GM23338 (cell line): Measurements from ENCODE around the gene NUMBL. TPM values are rescaled to one million over a fixed set of nuclear protein-coding genes. Genes with fewer than 3 reads are reported as not detected.

Source experiments
- ATAC-seq: fragments of 200-7000 bp; cut with Tn5 transposase; 3 replicates; pipeline ENCODE4 v1.9.1; 2020
- DNase-seq: peaks from one replicate; pipeline ENCODE4 v3.0.0-alpha.2; 2015; ENCODE audit warnings: low spot score
- H2AFZ ChIP-seq: fragments of 200-600 bp; sonication (generic); 2 replicates; pipeline ENCODE4 v1.8.0; 2016; ENCODE audit warnings: antibody characterized with exemption, mild to moderate bottlenecking, moderate library complexity
- H3F3A ChIP-seq: fragments of 200-600 bp; sonication (generic); replicated peaks from 2 replicates; pipeline ENCODE4 v1.8.0; 2017; ENCODE audit warnings: antibody characterized with exemption, mixed run types, low read depth
- H3K27ac ChIP-seq: fragments of 200-600 bp; sonication (generic); 2 replicates; pipeline ENCODE4 v1.6.1; 2016; ENCODE audit warnings: low read depth
- H3K27me3 ChIP-seq: fragments of 200-600 bp; sonication (generic); 2 replicates; pipeline ENCODE4 v1.8.0; 2016; ENCODE audit warnings: mild to moderate bottlenecking, mixed run types, moderate library complexity; ENCODE audit not compliant: insufficient read depth
- H3K36me3 ChIP-seq: fragments of 200-600 bp; sonication (generic); 2 replicates; pipeline ENCODE4 v1.8.0; 2016; ENCODE audit warnings: mild to moderate bottlenecking; ENCODE audit not compliant: insufficient read depth
- H3K4me1 ChIP-seq: fragments of 200-600 bp; sonication (generic); 2 replicates; pipeline ENCODE4 v1.8.0; 2016; ENCODE audit warnings: mild to moderate bottlenecking, moderate library complexity; ENCODE audit not compliant: insufficient read depth
- H3K4me2 ChIP-seq: fragments of 200-600 bp; sonication (generic); 2 replicates; pipeline ENCODE4 v1.7.1; 2017; ENCODE audit warnings: mixed run types
- H3K4me3 ChIP-seq: fragments of 200-600 bp; sonication (generic); 2 replicates; pipeline ENCODE4 v1.6.1; 2016; ENCODE audit warnings: mixed run types
- H3K79me2 ChIP-seq: fragments of 200-600 bp; sonication (generic); replicated peaks from 2 replicates; pipeline ENCODE4 v1.8.0; 2017; ENCODE audit warnings: mild to moderate bottlenecking; ENCODE audit not compliant: insufficient read depth
- H3K9me2 ChIP-seq: fragments of 200-600 bp; sonication (generic); 2 replicates; pipeline ENCODE4 v1.8.0; 2017; ENCODE audit not compliant: insufficient read depth
- H4K20me1 ChIP-seq: fragments of 200-600 bp; sonication (generic); replicated peaks from 2 replicates; pipeline ENCODE4 v1.8.0; 2017; ENCODE audit warnings: mild to moderate bottlenecking; ENCODE audit not compliant: insufficient read depth
- H3K27ac Mint-ChIP-seq: 2 replicates; pipeline ENCODE4 v1.8.0; 2020; ENCODE audit warnings: inconsistent platforms, mild to moderate bottlenecking, moderate library complexity, mixed read lengths
- H3K27me3 Mint-ChIP-seq: 3 replicates; pipeline ENCODE4 v1.8.0; 2022; ENCODE audit warnings: low read depth, mild to moderate bottlenecking, moderate library complexity, mixed read lengths, inconsistent platforms; ENCODE audit not compliant: insufficient read depth, poor library complexity
- H3K36me3 Mint-ChIP-seq: 3 replicates; pipeline ENCODE4 v1.8.0; 2021; ENCODE audit warnings: low read depth, mild to moderate bottlenecking, inconsistent platforms, moderate library complexity, mixed read lengths
- H3K4me1 Mint-ChIP-seq: 3 replicates; pipeline ENCODE4 v1.8.0; 2020; ENCODE audit warnings: mild to moderate bottlenecking, inconsistent platforms, mixed read lengths
- H3K4me3 Mint-ChIP-seq: 3 replicates; pipeline ENCODE4 v1.8.0; 2021; ENCODE audit warnings: moderate library complexity, mild to moderate bottlenecking, inconsistent platforms, mixed read lengths
- H3K9me3 Mint-ChIP-seq: 3 replicates; pipeline ENCODE4 v1.8.0; 2020; ENCODE audit warnings: moderate library complexity, mild to moderate bottlenecking, inconsistent platforms, mixed read lengths
- EZH2 ChIP-seq: fragments of 200-600 bp; sonication (generic); IDR thresholded peaks from one replicate; pipeline ENCODE4 v1.8.0; 2017; ENCODE audit warnings: antibody characterized with exemption, mild to moderate bottlenecking, low read depth; ENCODE audit not compliant: unreplicated experiment
- EZH2phosphoT487 ChIP-seq: fragments of 200-600 bp; sonication (generic); IDR thresholded peaks from one replicate; pipeline ENCODE4 v1.8.1; 2018; ENCODE audit warnings: antibody characterized with exemption; ENCODE audit not compliant: unreplicated experiment
- POLR2AphosphoS5 ChIP-seq: IDR thresholded peaks from 2 replicates; pipeline ENCODE4 v1.6.1; 2016; ENCODE audit warnings: antibody characterized with exemption, low read depth
- REST ChIP-seq: IDR thresholded peaks from one replicate; pipeline ENCODE4 v1.6.1; 2018; ENCODE audit warnings: antibody characterized with exemption; ENCODE audit not compliant: unreplicated experiment
- ZNF114 ChIP-seq: fragments of 250-450 bp; sonication (Bioruptor Pico); IDR thresholded peaks from 2 replicates; pipeline ENCODE4 v1.5.0; 2020; ENCODE audit warnings: mild to moderate bottlenecking, moderate library complexity
- ZNF331 ChIP-seq: fragments of 250-450 bp; sonication (Bioruptor Pico); IDR thresholded peaks from 2 replicates; pipeline ENCODE4 v1.5.0; 2020; ENCODE audit warnings: low read depth, mild to moderate bottlenecking, moderate library complexity
- ZNF462 ChIP-seq: fragments of 250-450 bp; sonication (Bioruptor Pico); IDR thresholded peaks from 2 replicates; pipeline ENCODE4 v1.5.0; 2020; ENCODE audit warnings: mild to moderate bottlenecking, moderate library complexity
- polyA plus RNA-seq: library from polyadenylated mRNA; unstranded; fragments of >200 nt; fragmentation: Nextera tagmentation; extraction: Ambion mirVana; gene quantifications from 2 replicates; pipeline ENCODE4 v1.2.1, GENCODE V29; 2016
- total RNA-seq: library from RNA; depleted of rRNA; stranded (reverse); fragments of >200 nt; shearing (Covaris generic); gene quantifications from 2 replicates; pipeline ENCODE4 v1.2.3, GENCODE V29; 2014
- TF ChIP-seq, protein P1 (sequence below), 2 experiments: fragments of 200-600 bp in 1 of 2; sonication (generic) in 1 of 2; conservative IDR thresholded peaks; 2 replicates each; pipeline versions ENCODE4 v1.5.1 to v1.6.1; 2016 to 2017; ENCODE audit warnings: antibody characterized with exemption in 2 of 2, low read depth in 2 of 2, mild to moderate bottlenecking in 2 of 2, moderate library complexity in 1 of 2
- TF ChIP-seq, protein P2 (sequence below): IDR thresholded peaks from 2 replicates; pipeline ENCODE4 v1.6.1; 2016; ENCODE audit warnings: antibody characterized with exemption

NUMBL gene
- total and polyA plus RNA-seq, 2 experiments from 2014 or later, result 8.5 to 28.5 TPM

- peaks cover 34% of the 10 kb centered on the region for H3K4me1 Mint-ChIP-seq
- peaks cover 39% of the 10 kb centered on the region for H3K36me3 Mint-ChIP-seq
- H3K4me3 Mint-ChIP-seq, result no peak overlapping the region
These were observed 63.5 kb downstream of the NUMBL start for GRCh38 chr19:40626918-40627317.

More at GRCh38 chr19:40626918-40627317, 63.5 kb downstream of the NUMBL start:
- Histone ChIP-seq H3K4me2 (no peak overlapping the region), H3K36me3 (0 out of 2 replicates have a peak, but pooled peaks cover 4% of the 10 kb centered on the region), H3K27ac (no peak overlapping the region), H3K4me3 (no peak overlapping the region), H3K4me1 (peaks cover 23% of the 10 kb centered on the region), H2AFZ (no peak overlapping the region), H4K20me1 (peaks cover 2% of the 10 kb centered on the region; the same call in 1 of the 2 replicates), H3K27me3 (no peaks in the 10 kb centered on the region), H3K9me2 (no peaks in the 10 kb centered on the region), H3K79me2 (no peaks in the 10 kb centered on the region), H3F3A (peaks cover 13% of the 10 kb centered on the region; the same call in 1 of the 2 replicates)
- TF ChIP-seq REST (no peak), ZNF114 (CRISPR knock-in tag) (no peak), EZH2 (no peak), ZNF462 (CRISPR knock-in tag) (no peak), POLR2AphosphoS5 (no peak), EZH2phosphoT487 (no peak), ZNF331 (CRISPR knock-in tag) (no peak)
- TF ChIP-seq, protein P1, sequence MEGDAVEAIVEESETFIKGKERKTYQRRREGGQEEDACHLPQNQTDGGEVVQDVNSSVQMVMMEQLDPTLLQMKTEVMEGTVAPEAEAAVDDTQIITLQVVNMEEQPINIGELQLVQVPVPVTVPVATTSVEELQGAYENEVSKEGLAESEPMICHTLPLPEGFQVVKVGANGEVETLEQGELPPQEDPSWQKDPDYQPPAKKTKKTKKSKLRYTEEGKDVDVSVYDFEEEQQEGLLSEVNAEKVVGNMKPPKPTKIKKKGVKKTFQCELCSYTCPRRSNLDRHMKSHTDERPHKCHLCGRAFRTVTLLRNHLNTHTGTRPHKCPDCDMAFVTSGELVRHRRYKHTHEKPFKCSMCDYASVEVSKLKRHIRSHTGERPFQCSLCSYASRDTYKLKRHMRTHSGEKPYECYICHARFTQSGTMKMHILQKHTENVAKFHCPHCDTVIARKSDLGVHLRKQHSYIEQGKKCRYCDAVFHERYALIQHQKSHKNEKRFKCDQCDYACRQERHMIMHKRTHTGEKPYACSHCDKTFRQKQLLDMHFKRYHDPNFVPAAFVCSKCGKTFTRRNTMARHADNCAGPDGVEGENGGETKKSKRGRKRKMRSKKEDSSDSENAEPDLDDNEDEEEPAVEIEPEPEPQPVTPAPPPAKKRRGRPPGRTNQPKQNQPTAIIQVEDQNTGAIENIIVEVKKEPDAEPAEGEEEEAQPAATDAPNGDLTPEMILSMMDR (conservative IDR thresholded peaks at IDR 0.05; ENCODE audit: low read depth in 2 of 2), result no peak
- TF ChIP-seq, protein P2, sequence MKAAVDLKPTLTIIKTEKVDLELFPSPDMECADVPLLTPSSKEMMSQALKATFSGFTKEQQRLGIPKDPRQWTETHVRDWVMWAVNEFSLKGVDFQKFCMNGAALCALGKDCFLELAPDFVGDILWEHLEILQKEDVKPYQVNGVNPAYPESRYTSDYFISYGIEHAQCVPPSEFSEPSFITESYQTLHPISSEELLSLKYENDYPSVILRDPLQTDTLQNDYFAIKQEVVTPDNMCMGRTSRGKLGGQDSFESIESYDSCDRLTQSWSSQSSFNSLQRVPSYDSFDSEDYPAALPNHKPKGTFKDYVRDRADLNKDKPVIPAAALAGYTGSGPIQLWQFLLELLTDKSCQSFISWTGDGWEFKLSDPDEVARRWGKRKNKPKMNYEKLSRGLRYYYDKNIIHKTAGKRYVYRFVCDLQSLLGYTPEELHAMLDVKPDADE, result no peak
- no peak overlapping the region for H3K27ac Mint-ChIP-seq
- no peak for DNase-seq
- ATAC-seq, result no peak
- H3K9me3 Mint-ChIP-seq, result no peaks in the 10 kb centered on the region; the same call in 2 of the 3 replicates
- peaks cover 22% of the 10 kb centered on the region for H3K27me3 Mint-ChIP-seq
